IPS DF 4.7 (cell line): Measurements from ENCODE around the gene YIPF2.

ENCODE experiments used
- DNase-seq: peaks from one replicate; pipeline ENCODE4 v3.0.0-alpha.2; 2013; ENCODE audit warnings: low spot score; ENCODE audit errors: extremely low read depth

YIPF2 gene

GRCh38 chr19:10911579-10912363, 16.7 kb downstream of the YIPF2 start:
- DNase-seq, result no peak

- no peak for DNase-seq
These were observed 20.0 kb downstream of the YIPF2 start for GRCh38 chr19:10908380-10908960.

GRCh38 chr19:10907925-10908324, 20.5 kb downstream of the YIPF2 start:
- DNase-seq, result no peak

- no peak for DNase-seq
These were observed 29.2 kb downstream of the YIPF2 start for GRCh38 chr19:10899151-10899653.

GRCh38 chr19:10898633-10899032, 29.8 kb downstream of the YIPF2 start:
- DNase-seq, result no peak

- DNase-seq, result no peak
These were observed 31.4 kb downstream of the YIPF2 start for GRCh38 chr19:10896851-10897526.

- no peak for DNase-seq
These were observed 32.5 kb downstream of the YIPF2 start for GRCh38 chr19:10895920-10896319.

- no peak for DNase-seq
These were observed 33.1 kb downstream of the YIPF2 start for GRCh38 chr19:10895363-10895762.

GRCh38 chr19:10894911-10895213, 33.6 kb downstream of the YIPF2 start:
- no peak for DNase-seq

- no peak for DNase-seq
These were observed 36.2 kb downstream of the YIPF2 start for GRCh38 chr19:10892256-10892655.

- no peak for DNase-seq
These were observed 36.9 kb downstream of the YIPF2 start for GRCh38 chr19:10891405-10892086.

GRCh38 chr19:10889880-10890279, 38.6 kb downstream of the YIPF2 start:
- no peak for DNase-seq

GRCh38 chr19:10888421-10888866, 40.0 kb downstream of the YIPF2 start:
- DNase-seq, result no peak

GRCh38 chr19:10887616-10888367, 40.6 kb downstream of the YIPF2 start:
- no peak for DNase-seq

- DNase-seq, result no peak
These were observed 43.0 kb downstream of the YIPF2 start for GRCh38 chr19:10885201-10886169.

GRCh38 chr19:10884274-10884673, 44.2 kb downstream of the YIPF2 start:
- no peak for DNase-seq

- DNase-seq, result no peak
These were observed 46.4 kb downstream of the YIPF2 start for GRCh38 chr19:10882108-10882457.

GRCh38 chr19:10881403-10882107, 46.9 kb downstream of the YIPF2 start:
- DNase-seq, result no peak

GRCh38 chr19:10878253-10878652, 50.2 kb downstream of the YIPF2 start:
- no peak for DNase-seq
